ENCODE data around the gene PKN1. TPM values are rescaled to one million over a fixed set of nuclear protein-coding genes. Genes with fewer than 3 reads are reported as not detected.

The PKN1 gene
- total and polyA plus RNA-seq, 12 donors = 85.2 to 176 (median 126) TPM

DNA sequence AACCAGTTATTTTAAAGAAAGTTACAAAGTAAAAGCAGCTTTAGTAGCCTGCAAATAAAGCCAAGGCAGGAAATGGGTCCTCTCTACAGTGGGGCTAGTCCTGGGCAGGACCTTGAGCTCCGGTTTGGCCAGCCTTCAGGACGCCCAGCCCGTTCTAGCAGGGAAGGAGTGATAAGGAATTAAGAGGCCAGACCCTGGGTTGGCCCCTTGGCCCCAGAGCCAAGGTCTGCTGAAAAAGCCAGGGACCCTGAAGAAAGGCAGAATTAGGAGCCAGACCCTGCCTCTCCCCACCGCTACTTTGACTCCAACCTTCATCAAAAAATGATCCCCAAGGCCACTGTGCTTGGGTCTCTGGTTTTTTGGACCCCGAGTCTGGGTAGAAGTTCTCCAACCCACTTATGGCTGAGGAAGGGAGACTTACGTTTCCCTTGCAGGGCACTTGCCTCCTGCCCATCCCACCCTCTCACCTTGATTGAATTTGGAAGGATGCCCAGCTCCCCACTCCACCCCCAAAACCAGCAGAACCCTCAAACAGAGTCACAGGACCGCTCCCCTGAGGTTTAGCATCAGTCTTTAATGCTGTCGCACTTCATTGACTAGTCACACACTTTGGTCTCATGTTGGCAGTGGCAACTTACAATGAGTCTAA, 81.2 kb downstream of the PKN1 start:
- Histone ChIP-seq H3K27me3 (no peaks in the 10 kb centered on the region), H3K36me3 (peaks cover 0 to 39% (median 23%) of the 10 kb centered on the region in 9 donors), H3K27ac (peak overlapping the region in 4 of 10 donors; percentile 10 to 34 (median 28)), H3K9me3 (no peaks in the 10 kb centered on the region), H3K4me1 (peaks cover 15 to 63% (median 42%) of the 10 kb centered on the region in 9 donors), H3K4me3 (no peak overlapping the region)
- no peak for TF ChIP-seq CTCF (IDR thresholded peaks at IDR 0.05)
- intact Hi-C loops (cut with DNase I) = no loop called here
- 66 to 69% methylated on average over 8 of the region's 8 CpGs for WGBS, 2 donors
- no peak for DNase-seq
- ATAC-seq = no peak

GRCh38 chr19:14515501-14516047, 82.5 kb downstream of the PKN1 start:
- H3K27me3 ChIP-seq = no peaks in the 10 kb centered on the region
- no peak for DNase-seq
- ATAC-seq = no peak
- no peaks in the 10 kb centered on the region for H3K9me3 ChIP-seq
- WGBS, 2 donors = 63 to 65% methylated on average over 8 of the region's 8 CpGs
- peaks cover 0 to 39% (median 23%) of the 10 kb centered on the region in 9 donors for H3K36me3 ChIP-seq
- H3K4me1 ChIP-seq = peaks cover 15 to 62% (median 42%) of the 10 kb centered on the region in 9 donors
- intact Hi-C loops (cut with DNase I) = loop anchor here in 1 of 10 donors (2.0 kb wide), 1 partner anchor 19 kb away; the partner anchor contains the start of gene GIPC1
- peak overlapping the region in 8 of 10 donors; percentile 65 to 99 (median 97) for H3K4me3 ChIP-seq
- no peak for TF ChIP-seq CTCF (IDR thresholded peaks at IDR 0.05)
- peak overlapping the region in 5 of 10 donors; percentile 1 to 99 (median 21) for H3K27ac ChIP-seq

DNA sequence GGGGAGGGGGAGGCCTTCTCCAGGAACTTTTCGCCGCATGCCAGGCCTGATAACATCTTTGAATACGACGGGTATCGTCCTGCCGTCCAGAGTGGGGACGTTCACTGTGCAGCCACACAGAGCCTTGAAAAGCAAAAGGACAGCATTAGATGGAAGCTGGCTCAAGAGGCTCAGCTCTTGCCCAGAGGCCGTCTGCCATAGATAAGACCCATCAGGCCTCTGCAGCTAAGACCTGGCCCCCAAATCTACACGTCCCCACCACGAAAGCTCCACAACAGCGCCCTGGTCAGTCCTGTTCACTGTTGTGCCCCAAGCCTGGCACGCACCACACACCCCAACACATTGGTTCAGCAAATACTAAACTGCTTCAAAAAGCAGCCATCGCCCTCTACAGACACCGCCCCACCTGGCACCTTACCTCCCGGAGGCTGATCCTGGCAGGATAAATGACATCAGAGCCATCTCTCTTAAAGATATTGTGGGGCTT, 83.0 kb downstream of the PKN1 start:
- Histone ChIP-seq H3K36me3 (peaks cover 0 to 39% (median 23%) of the 10 kb centered on the region in 9 donors), H3K4me1 (peaks cover 15 to 57% (median 42%) of the 10 kb centered on the region in 9 donors), H3K27ac (peak overlapping the region in 6 of 10 donors; percentile 21 to 100 (median 99)), H3K27me3 (no peaks in the 10 kb centered on the region), H3K4me3 (peak overlapping the region; percentile 65 to 99 (median 92)), H3K9me3 (no peaks in the 10 kb centered on the region)
- intact Hi-C loops (cut with DNase I) = loop anchor here in 1 of 10 donors (2.0 kb wide), 1 partner anchor 19 kb away; the partner anchor contains the start of gene GIPC1
- no peak for DNase-seq
- no peak for TF ChIP-seq CTCF (IDR thresholded peaks at IDR 0.05)
- 51 to 54% methylated on average over 15 of the region's 15 CpGs for WGBS, 2 donors
- no peak for ATAC-seq

- intact Hi-C loops (cut with DNase I) = loop anchor here in 1 of 10 donors (2.0 kb wide), 1 partner anchor 20 kb away; the partner anchor contains the start of gene GIPC1
- 19 to 24% methylated on average over 22 of the region's 22 CpGs for WGBS, 2 donors
- ATAC-seq = no peak
Measured at GRCh38 chr19:14516746-14517438, 83.8 kb downstream of the PKN1 start.

More at GRCh38 chr19:14516746-14517438, 83.8 kb downstream of the PKN1 start:
- DNase-seq = no peak
- Histone ChIP-seq H3K4me3 (peak overlapping the region; percentile 65 to 99 (median 92)), H3K36me3 (peaks cover 0 to 39% (median 23%) of the 10 kb centered on the region in 9 donors), H3K4me1 (peaks cover 15 to 55% (median 42%) of the 10 kb centered on the region in 9 donors), H3K27ac (peak overlapping the region; percentile 96 to 100 (median 100)), H3K9me3 (no peaks in the 10 kb centered on the region), H3K27me3 (no peaks in the 10 kb centered on the region)
- no peak for TF ChIP-seq CTCF (IDR thresholded peaks at IDR 0.05)
